Endothelial cell of umbilical vein (primary cell): ENCODE data around the gene TAF5L. TPM values are rescaled to one million over a fixed set of nuclear protein-coding genes. Genes with fewer than 3 reads are reported as not detected.

ENCODE experiments used
- BruUV-seq: library from RNA; stranded (reverse); fragments of 400-500 nt; replicated peaks from 2 replicates; lab custom pipeline; 2021; lab: Mats Ljungman, UMichigan
- CTCF ChIA-PET: fragments of 300-600, 350-600 bp; sonication (Branson Sonifier 250); formaldehyde crosslinking; loops from one replicate; lab custom pipeline; 2021; ENCODE audit warnings: antibody characterized with exemption, inconsistent platforms; lab: Charles Lee
- POLR2A ChIA-PET: fragments of 300-600, 350-600 bp; sonication (Branson Sonifier 250); formaldehyde crosslinking; loops from one replicate; lab custom pipeline; 2021; ENCODE audit warnings: antibody characterized with exemption, inconsistent platforms; lab: Charles Lee
- DNase-seq: peaks from one replicate; pipeline ENCODE4 v3.0.0-alpha.2; 2011; ENCODE audit warnings: low read depth, low spot score
- FAIRE-seq: peaks from 2 replicates; lab custom pipeline; 2011; peaks lifted over from hg19 to GRCh38; lab: Jason Lieb, UNC
- H2AFZ ChIP-seq: 2 replicates; pipeline ENCODE4 v1.6.0; 2012; ENCODE audit warnings: low read depth, low read length, control low read depth, inconsistent platforms
- H3K27ac ChIP-seq: 2 replicates; pipeline ENCODE4 v1.5.1; 2011; ENCODE audit warnings: low read depth, mild to moderate bottlenecking, control low read depth, low read length, moderate library complexity; ENCODE audit not compliant: insufficient read depth
- H3K27me3 ChIP-seq, 2 experiments: 2 replicates each; pipeline versions ENCODE4 v1.6.0 to v1.6.1; 2011; ENCODE audit warnings: low read length in 2 of 2, mixed read lengths in 1 of 2; ENCODE audit not compliant: control insufficient read depth in 2 of 2, insufficient read depth in 2 of 2
- H3K36me3 ChIP-seq, 2 experiments: 2 replicates in 1 of 2; 3 replicates in 1 of 2; pipeline ENCODE4 v1.5.1; 2011; ENCODE audit warnings: low read length in 2 of 2, mild to moderate bottlenecking in 1 of 2, moderate library complexity in 1 of 2; ENCODE audit not compliant: control insufficient read depth in 2 of 2, insufficient read depth in 2 of 2; ENCODE audit errors: extremely low read depth in 1 of 2
- H3K4me1 ChIP-seq: 3 replicates; pipeline ENCODE4 v1.5.1; 2011; ENCODE audit warnings: mild to moderate bottlenecking, low read length; ENCODE audit not compliant: control insufficient read depth, insufficient read depth; ENCODE audit errors: extremely low read depth
- H3K4me2 ChIP-seq: 2 replicates; pipeline ENCODE4 v1.6.1; 2011; ENCODE audit warnings: low read length, control low read depth, mixed read lengths; ENCODE audit not compliant: insufficient read depth
- H3K4me3 ChIP-seq, 3 experiments: fragments of 200-600 bp in 1 of 3; sonication (generic), shearing (Covaris generic) in 1 of 3; replicated peaks in 1 of 3; 2 replicates each; pipeline ENCODE4 v1.5.1; 2011 to 2016; ENCODE audit warnings: control low read depth in 3 of 3, low read length in 3 of 3, mild to moderate bottlenecking in 2 of 3, inconsistent platforms in 1 of 3, low read depth in 1 of 3, moderate library complexity in 1 of 3; ENCODE audit not compliant: insufficient read depth in 1 of 3
- H3K79me2 ChIP-seq: 2 replicates; pipeline ENCODE4 v1.6.0; 2012; ENCODE audit warnings: low read length, inconsistent platforms; ENCODE audit not compliant: control insufficient read depth, insufficient read depth
- H3K9ac ChIP-seq: replicated peaks from 2 replicates; pipeline ENCODE3; 2011; ENCODE audit warnings: low read length, control low read depth; ENCODE audit not compliant: insufficient read depth; ENCODE audit errors: extremely low read depth
- H3K9me1 ChIP-seq: replicated peaks from 3 replicates; pipeline ENCODE4 v1.6.0; 2011; ENCODE audit warnings: mild to moderate bottlenecking, low read length; ENCODE audit not compliant: control insufficient read depth, insufficient read depth; ENCODE audit errors: extremely low read depth
- H3K9me3 ChIP-seq: replicated peaks from 2 replicates; pipeline ENCODE4 v1.5.1; 2012; ENCODE audit warnings: low read length, inconsistent platforms; ENCODE audit not compliant: control insufficient read depth, insufficient read depth
- H4K20me1 ChIP-seq: replicated peaks from 2 replicates; pipeline ENCODE3; 2011; ENCODE audit warnings: mild to moderate bottlenecking, low read length; ENCODE audit not compliant: control insufficient read depth, insufficient read depth; ENCODE audit errors: extremely low read depth
- EZH2 ChIP-seq: IDR thresholded peaks from 2 replicates; pipeline ENCODE4 v1.6.1; 2012; ENCODE audit warnings: borderline replicate concordance, low read depth, mild to moderate bottlenecking, moderate library complexity, low read length, inconsistent platforms; ENCODE audit not compliant: severe bottlenecking
- FOS ChIP-seq: IDR thresholded peaks from 2 replicates; pipeline ENCODE4 v1.6.1; 2011; ENCODE audit warnings: mild to moderate bottlenecking, low read length, moderate library complexity, borderline replicate concordance; ENCODE audit not compliant: insufficient read depth
- GATA2 ChIP-seq: IDR thresholded peaks from 2 replicates; pipeline ENCODE4 v1.7.0; 2011; ENCODE audit warnings: low read depth, mild to moderate bottlenecking, moderate library complexity, mixed read lengths, low read length; ENCODE audit not compliant: insufficient read length, insufficient read depth
- JUN ChIP-seq: IDR thresholded peaks from 2 replicates; pipeline ENCODE4 v1.6.1; 2011; ENCODE audit warnings: borderline replicate concordance, low read depth; ENCODE audit not compliant: insufficient read length, insufficient read depth
- MYC ChIP-seq: IDR thresholded peaks from one replicate; pipeline ENCODE4 v1.6.1; 2011; ENCODE audit warnings: mild to moderate bottlenecking, low read depth, low read length
- POLR2A ChIP-seq: IDR thresholded peaks from 2 replicates; pipeline ENCODE4 v1.6.1; 2012; ENCODE audit warnings: low read depth, mild to moderate bottlenecking, control low read depth, low read length
- POLR2AphosphoS5 ChIP-seq: IDR thresholded peaks from 2 replicates; pipeline ENCODE4 v1.6.1; 2012; ENCODE audit warnings: low read depth, mild to moderate bottlenecking, control low read depth, low read length, moderate library complexity; ENCODE audit not compliant: insufficient read depth
- dilution Hi-C: fragments of 300-500 bp; cut with MboI; formaldehyde crosslinking; loops from one replicate; pipeline ENCODE4 v1.15.0; 2019; ENCODE audit warnings: low sequenced_read_pairs; ENCODE audit not compliant: extremely low pct_ligation_motif_present
- intact Hi-C: fragments of 100-400 bp; cut with micrococcal nuclease; formaldehyde crosslinking; loops from one replicate; pipeline ENCODE4 v1.10.0; 2022
- polyA plus RNA-seq, 4 experiments: library from polyadenylated mRNA; depleted of rRNA in 3 of 4; stranded (reverse) in 3 of 4; unstranded in 1 of 4; fragments of >200 nt; gene quantifications; 2 replicates each; pipeline versions ENCODE4 v1.2.1 to v1.2.3, GENCODE V29; 2011 to 2012; ENCODE audit warnings: missing spikeins in 1 of 4
- total RNA-seq: library from RNA; stranded (reverse); gene quantifications from 2 replicates; pipeline ENCODE4 v1.2.3, GENCODE V29; 2021
- TF ChIP-seq, protein P1 (sequence below): IDR thresholded peaks from 2 replicates; pipeline ENCODE4 v1.6.1; 2011; ENCODE audit not compliant: insufficient read depth, insufficient read length
- TF ChIP-seq, protein P2 (sequence below), 2 donors: IDR thresholded peaks; 1 replicate in 1 of 2; 2 replicates in 1 of 2; pipeline ENCODE4 v1.5.1; 2011; ENCODE audit warnings: low read length in 2 of 2, mild to moderate bottlenecking in 2 of 2, moderate library complexity in 2 of 2, control low read depth in 1 of 2, inconsistent platforms in 1 of 2, low read depth in 1 of 2; ENCODE audit not compliant: insufficient read depth in 1 of 2; ENCODE audit errors: extremely low read depth in 1 of 2

Gene TAF5L
- total and polyA plus RNA-seq, 2 donors (not counting 3 experiments of a cell fraction or from before 2014, with no cell fraction given), result 21.1 to 24.8 TPM

DNA sequence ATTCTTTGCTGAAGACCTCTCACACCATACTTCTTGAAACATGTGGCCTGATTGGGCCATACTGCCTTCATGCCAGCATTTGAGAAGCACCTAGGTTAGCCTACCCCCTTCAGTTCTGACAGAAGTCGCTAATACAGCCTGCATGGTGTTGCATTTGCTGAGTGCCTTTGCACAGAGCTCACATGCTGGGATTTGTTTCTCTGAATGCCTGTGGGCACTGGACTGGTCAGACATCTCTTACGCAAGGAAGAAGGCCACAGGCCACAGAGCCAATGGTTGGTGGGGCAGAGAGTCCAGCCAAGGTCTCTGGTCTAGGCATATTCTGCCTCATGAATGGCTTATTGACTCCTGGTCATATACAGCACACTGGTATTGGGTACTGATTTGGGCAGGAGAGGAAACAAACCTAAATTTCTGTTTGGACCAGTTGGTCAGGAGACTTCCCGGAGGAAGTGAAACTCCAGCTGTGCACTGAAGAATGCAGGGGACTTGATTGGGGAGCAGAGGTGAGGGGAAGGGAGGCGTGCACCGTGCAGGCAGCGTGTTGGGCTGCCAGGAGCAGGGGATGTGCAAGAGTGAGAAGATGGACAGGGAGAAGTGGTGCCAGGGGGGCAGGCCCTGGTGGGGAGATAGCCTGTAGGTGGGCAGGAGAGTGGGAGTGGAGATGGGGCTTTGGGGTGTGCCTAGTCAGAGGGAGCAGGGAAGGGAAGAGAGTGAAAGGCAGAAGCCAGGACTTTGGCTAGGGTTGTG lies 18.2 kb upstream of the TAF5L start:
- no peak for FAIRE-seq
- dilution Hi-C loops, result no loop called here

More for the DNA sequence above, 18.2 kb upstream of the TAF5L start:
- Histone ChIP-seq H4K20me1 (no peaks in the 10 kb centered on the region), H3K4me2 (no peak overlapping the region), H3K27ac (no peak overlapping the region), H3K36me3 (peaks cover 7 to 15% of the 10 kb centered on the region in 2 experiments), H3K9me3 (no peaks in the 10 kb centered on the region), H3K79me2 (peaks cover 22% of the 10 kb centered on the region), H3K9ac (no peak overlapping the region), H3K4me1 (no peaks in the 10 kb centered on the region), H3K27me3 (no peaks in the 10 kb centered on the region), H2AFZ (no peak overlapping the region), H3K4me3 (no peak overlapping the region), H3K9me1 (no peaks in the 10 kb centered on the region)
- intact Hi-C loops, result no loop called here
- ChIA-PET CTCF (no interaction called here), POLR2A (no interaction called here)
- DNase-seq, result no peak
- TF ChIP-seq JUN (no peak), MYC (no peak), POLR2AphosphoS5 (no peak), POLR2A (no peak), EZH2 (no peak), GATA2 (no peak), FOS (no peak)
- TF ChIP-seq, protein P1, sequence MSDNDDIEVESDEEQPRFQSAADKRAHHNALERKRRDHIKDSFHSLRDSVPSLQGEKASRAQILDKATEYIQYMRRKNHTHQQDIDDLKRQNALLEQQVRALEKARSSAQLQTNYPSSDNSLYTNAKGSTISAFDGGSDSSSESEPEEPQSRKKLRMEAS, result no peak
- TF ChIP-seq, protein P2, sequence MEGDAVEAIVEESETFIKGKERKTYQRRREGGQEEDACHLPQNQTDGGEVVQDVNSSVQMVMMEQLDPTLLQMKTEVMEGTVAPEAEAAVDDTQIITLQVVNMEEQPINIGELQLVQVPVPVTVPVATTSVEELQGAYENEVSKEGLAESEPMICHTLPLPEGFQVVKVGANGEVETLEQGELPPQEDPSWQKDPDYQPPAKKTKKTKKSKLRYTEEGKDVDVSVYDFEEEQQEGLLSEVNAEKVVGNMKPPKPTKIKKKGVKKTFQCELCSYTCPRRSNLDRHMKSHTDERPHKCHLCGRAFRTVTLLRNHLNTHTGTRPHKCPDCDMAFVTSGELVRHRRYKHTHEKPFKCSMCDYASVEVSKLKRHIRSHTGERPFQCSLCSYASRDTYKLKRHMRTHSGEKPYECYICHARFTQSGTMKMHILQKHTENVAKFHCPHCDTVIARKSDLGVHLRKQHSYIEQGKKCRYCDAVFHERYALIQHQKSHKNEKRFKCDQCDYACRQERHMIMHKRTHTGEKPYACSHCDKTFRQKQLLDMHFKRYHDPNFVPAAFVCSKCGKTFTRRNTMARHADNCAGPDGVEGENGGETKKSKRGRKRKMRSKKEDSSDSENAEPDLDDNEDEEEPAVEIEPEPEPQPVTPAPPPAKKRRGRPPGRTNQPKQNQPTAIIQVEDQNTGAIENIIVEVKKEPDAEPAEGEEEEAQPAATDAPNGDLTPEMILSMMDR (IDR thresholded peaks at IDR 0.05; ENCODE audit: extremely low read depth in 1 of 2, insufficient read depth in 1 of 2, low read depth in 1 of 2, low read length in 2 of 2), result no peak
- no TSS peak for BruUV-seq
